Thoracic aorta (tissue), 2 donors: ENCODE data around the gene VASP. TPM values are rescaled to one million over a fixed set of nuclear protein-coding genes. Genes with fewer than 3 reads are reported as not detected.

Experiments used
- ATAC-seq: fragments of 150-250 bp; one replicate; pipeline ENCODE4 v1.8.0; 2017; ENCODE audit warnings: low read depth; ENCODE audit not compliant: insufficient number of reproducible peaks, low FRiP score
- DNase-seq: peaks from one replicate; pipeline ENCODE4 v3.0.0-alpha.2; 2020; ENCODE audit warnings: low spot score
- H3K27ac ChIP-seq, 2 donors: fragments of 200-600 bp; sonication (generic); 1 replicate in 1 of 2; 2 replicates in 1 of 2; pipeline ENCODE4 v1.5.1; 2016; ENCODE audit warnings: mild to moderate bottlenecking in 2 of 2, moderate library complexity in 2 of 2
- H3K27me3 ChIP-seq: fragments of 200-600 bp; sonication (generic); replicated peaks from 2 replicates; pipeline ENCODE4 v1.6.0; 2016; ENCODE audit warnings: mild to moderate bottlenecking; ENCODE audit not compliant: insufficient read depth
- H3K36me3 ChIP-seq: fragments of 200-600 bp; sonication (generic); one replicate; pipeline ENCODE4 v1.5.1; 2016
- H3K4me1 ChIP-seq, 2 donors: fragments of 200-600 bp; sonication (generic); 1 replicate in 1 of 2; 2 replicates in 1 of 2; pipeline versions ENCODE4 v1.5.1 to v1.6.0; 2016; ENCODE audit warnings: low read depth in 2 of 2, mild to moderate bottlenecking in 1 of 2; ENCODE audit not compliant: control insufficient read depth in 1 of 2
- H3K4me3 ChIP-seq: fragments of 200-600 bp; sonication (generic); 2 replicates; pipeline ENCODE4 v1.5.1; 2016; ENCODE audit warnings: mild to moderate bottlenecking
- H3K9me3 ChIP-seq: fragments of 200-600 bp; sonication (generic); 2 replicates; pipeline ENCODE4 v1.5.1; 2016
- CTCF ChIP-seq: fragments of 200-600 bp; sonication (generic); IDR thresholded peaks from one replicate; pipeline ENCODE4 v1.5.1; 2019; ENCODE audit warnings: antibody characterized with exemption
- total RNA-seq, 2 donors: library from RNA; depleted of rRNA; stranded (reverse); fragments of >200 nt; gene quantifications; one replicate each; pipeline versions ENCODE4 v1.1.0 to v1.2.3, GENCODE V29; 2016

Gene VASP
- total RNA-seq, 2 donors from 2014 or later = 208 to 287 TPM

GRCh38 chr19:45464274-45464673, 43.0 kb upstream of the VASP start:
- DNase-seq (no peak), ATAC-seq (no peak)
- no peak for TF ChIP-seq CTCF
- Histone ChIP-seq H3K36me3 (no peaks in the 10 kb centered on the region), H3K4me3 (no peak overlapping the region), H3K27ac (no peak overlapping the region), H3K4me1 (peaks cover 4 to 15% of the 10 kb centered on the region in 2 donors), H3K27me3 (no peaks in the 10 kb centered on the region), H3K9me3 (no peaks in the 10 kb centered on the region)

- no peak for ATAC-seq
These were observed 42.3 kb upstream of the VASP start for GRCh38 chr19:45464852-45465441.

GRCh38 chr19:45467115-45467455, 40.2 kb upstream of the VASP start:
- Histone ChIP-seq H3K4me1 (peaks cover 9 to 26% of the 10 kb centered on the region in 2 donors), H3K36me3 (no peaks in the 10 kb centered on the region), H3K9me3 (no peaks in the 10 kb centered on the region), H3K4me3 (peak overlapping the region; percentile 90), H3K27ac (peak overlapping the region; percentile 97), H3K27me3 (no peaks in the 10 kb centered on the region)
- no peak for DNase-seq
- TF ChIP-seq CTCF = no peak
- no peak for ATAC-seq

More at GRCh38 chr19:45464852-45465441, 42.3 kb upstream of the VASP start:
- Histone ChIP-seq H3K27me3 (no peaks in the 10 kb centered on the region), H3K27ac (no peak overlapping the region), H3K4me3 (no peak overlapping the region), H3K4me1 (peaks cover 5 to 17% of the 10 kb centered on the region in 2 donors), H3K9me3 (no peaks in the 10 kb centered on the region), H3K36me3 (no peaks in the 10 kb centered on the region)
- DNase-seq = no peak
- TF ChIP-seq CTCF = no peak

GRCh38 chr19:45467456-45468158, 39.7 kb upstream of the VASP start, which contains the start of gene FOSB:
FOSB (plus strand) TSS chr19:45467996; CDS start chr19:45468587, 591 bp downstream.
- Histone ChIP-seq H3K4me1 (peaks cover 9 to 26% of the 10 kb centered on the region in 2 donors), H3K4me3 (peak within 1 kb of the TSS; percentile 90), H3K27me3 (no peaks in the 10 kb centered on the region), H3K36me3 (no peaks in the 10 kb centered on the region), H3K9me3 (no peaks in the 10 kb centered on the region), H3K27ac (peak within 1 kb of the TSS; percentile 97)
- TF ChIP-seq CTCF = no peak
- DNase-seq (peak; percentile 87), ATAC-seq (peak; percentile 36)

GRCh38 chr19:45468159-45468651, 39.1 kb upstream of the VASP start:
- Histone ChIP-seq H3K36me3 (no peaks in the 10 kb centered on the region), H3K4me3 (peak overlapping the region; percentile 90), H3K9me3 (no peaks in the 10 kb centered on the region), H3K27ac (peak overlapping the region; percentile 97), H3K4me1 (peaks cover 9 to 26% of the 10 kb centered on the region in 2 donors), H3K27me3 (no peaks in the 10 kb centered on the region)
- TF ChIP-seq CTCF = no peak
- no peak for DNase-seq
- no peak for ATAC-seq
